ENCODE measurements around the gene MAP7.

Gene MAP7

GRCh38 chr6:136294621-136295020 is 255.6 kb downstream of the MAP7 start:
- no peak overlapping the region for H3K27ac Mint-ChIP-seq
- peaks cover 4% of the 10 kb centered on the region for H3K27me3 Mint-ChIP-seq (ENCODE audit: low read depth)
- no peaks in the 10 kb centered on the region for H3K36me3 Mint-ChIP-seq (ENCODE audit: low read depth)
- H3K4me3 Mint-ChIP-seq = no peak overlapping the region
- peaks cover 8% of the 10 kb centered on the region for H3K4me1 Mint-ChIP-seq (ENCODE audit: low read depth)
- no peaks in the 10 kb centered on the region for H3K9me3 Mint-ChIP-seq

All from T-helper 1 cell treated with Interleukin-12 subunit alpha and Interleukin-12 subunit beta and Interleukin-4 antibody, amounts not matched to agents 30 μg/mL and 1 μg/mL, for 36 hours (primary cell).